HepG2 (cell line): ENCODE results near the gene CHMP5. TPM values are rescaled to one million over a fixed set of nuclear protein-coding genes. Genes with fewer than 3 reads are reported as not detected.

Experiments
- CEBPB ChIP-seq: IDR thresholded peaks from 2 replicates; pipeline ENCODE4 v1.6.1; 2011; ENCODE audit warnings: low read depth, low read length, improper control_type of control experiment, borderline replicate concordance
- HES4 ChIP-seq: sonication (generic); formaldehyde crosslinking; IDR thresholded peaks from 2 replicates; pipeline ENCODE4 v1.9.0; 2021; ENCODE audit warnings: mild to moderate bottlenecking, missing genetic modification reagents, borderline replicate concordance
- HNRNPH1 ChIP-seq: fragments of 200-400 bp; formaldehyde crosslinking; optimal IDR thresholded peaks from 2 replicates; pipeline ENCODE3; 2017; ENCODE audit warnings: mild to moderate bottlenecking, low read depth, low read length
- IKZF4 ChIP-seq: sonication (generic); formaldehyde crosslinking; IDR thresholded peaks from 2 replicates; pipeline ENCODE4 v1.5.1; 2020; ENCODE audit warnings: borderline replicate concordance, mild to moderate bottlenecking, low read depth, missing genetic modification reagents; ENCODE audit errors: not compliant biosample characterization
- MEF2D ChIP-seq: sonication (generic); formaldehyde crosslinking; IDR thresholded peaks from 2 replicates; pipeline ENCODE4 v1.5.1; 2020; ENCODE audit warnings: mild to moderate bottlenecking, missing genetic modification reagents
- PPARG ChIP-seq: conservative IDR thresholded peaks from 2 replicates; pipeline ENCODE4 v1.6.1; 2016; ENCODE audit warnings: missing biosample characterization, missing genetic modification reagents
- RNF2 ChIP-seq: fragments of 450-650 bp; conservative IDR thresholded peaks from 2 replicates; pipeline ENCODE4 v1.6.1; 2016; ENCODE audit warnings: low read depth
- SALL2 ChIP-seq: sonication (generic); formaldehyde crosslinking; IDR thresholded peaks from 2 replicates; pipeline ENCODE4 v1.8.1; 2023; ENCODE audit warnings: mild to moderate bottlenecking, missing genetic modification reagents, inconsistent platforms
- SETDB1 ChIP-seq: sonication (generic); formaldehyde crosslinking; IDR thresholded peaks from 2 replicates; pipeline ENCODE4 v1.5.1; 2020; ENCODE audit warnings: missing genetic modification reagents, mild to moderate bottlenecking, borderline replicate concordance
- SKI ChIP-seq: fragments of 450-650 bp; IDR thresholded peaks from one replicate; pipeline ENCODE4 v1.6.1; 2018; ENCODE audit warnings: mild to moderate bottlenecking; ENCODE audit not compliant: partially characterized antibody
- SMARCC2 ChIP-seq: fragments of 450-650 bp; IDR thresholded peaks from 2 replicates; pipeline ENCODE4 v1.6.1; 2017; ENCODE audit warnings: antibody characterized with exemption, mild to moderate bottlenecking
- ZBTB38 ChIP-seq: sonication (generic); formaldehyde crosslinking; IDR thresholded peaks from 2 replicates; pipeline ENCODE4 v1.5.1; 2020; ENCODE audit warnings: mild to moderate bottlenecking, missing genetic modification reagents
- ZNF121 ChIP-seq: sonication (generic); formaldehyde crosslinking; IDR thresholded peaks from 2 replicates; pipeline ENCODE4 v1.5.0; 2020; ENCODE audit warnings: mild to moderate bottlenecking, missing genetic modification reagents
- ZNF274 ChIP-seq: sonication (generic); formaldehyde crosslinking; IDR thresholded peaks from 2 replicates; pipeline ENCODE4 v1.5.1; 2020; ENCODE audit warnings: mild to moderate bottlenecking, missing genetic modification reagents
- ZNF3 ChIP-seq: IDR thresholded peaks from 2 replicates; pipeline ENCODE4 v1.7.0; 2017; ENCODE audit warnings: inconsistent platforms
- ZNF382 ChIP-seq: sonication (generic); formaldehyde crosslinking; IDR thresholded peaks from 2 replicates; pipeline ENCODE4 v1.5.0; 2020; ENCODE audit warnings: missing genetic modification reagents, mild to moderate bottlenecking, borderline replicate concordance
- ZNF567 ChIP-seq: sonication (generic); formaldehyde crosslinking; IDR thresholded peaks from 2 replicates; pipeline ENCODE4 v1.8.1; 2023; ENCODE audit warnings: mild to moderate bottlenecking, missing genetic modification reagents, borderline replicate concordance
- ZNF709 ChIP-seq: sonication (generic); formaldehyde crosslinking; IDR thresholded peaks from 2 replicates; pipeline ENCODE4 v1.5.0; 2020; ENCODE audit warnings: mild to moderate bottlenecking, missing genetic modification reagents
- ZNF761 ChIP-seq: sonication (generic); formaldehyde crosslinking; conservative IDR thresholded peaks from 2 replicates; pipeline ENCODE4 v1.4.0; 2020; ENCODE audit warnings: mild to moderate bottlenecking, missing genetic modification reagents
- ZNF776 ChIP-seq: sonication (generic); formaldehyde crosslinking; IDR thresholded peaks from 2 replicates; pipeline ENCODE4 v1.4.0; 2020; ENCODE audit warnings: mild to moderate bottlenecking, missing genetic modification reagents
- polyA plus RNA-seq, 8 experiments: library from polyadenylated mRNA; depleted of rRNA in 3 of 8; stranded (reverse) in 7 of 8; unstranded in 1 of 8; fragments of >200 nt; fragmentation: Illumina TruSeq in 4 of 8; extraction: Trizol in 4 of 8; gene quantifications; 2 replicates each; pipeline versions ENCODE4 v1.2.1 to v1.2.3, GENCODE V29; 2011 to 2016; ENCODE audit warnings: low read depth in 4 of 8, missing spikeins in 1 of 8, mixed read lengths in 1 of 8; ENCODE audit not compliant: insufficient read depth in 1 of 8
- total RNA-seq, 5 experiments: library from RNA; depleted of rRNA; stranded (reverse); fragments of >200 nt; fragmentation: Illumina TruSeq; extraction: Trizol; gene quantifications; 2 replicates each; pipeline ENCODE4 v1.2.3, GENCODE V29; 2016; ENCODE audit warnings: low read depth in 1 of 5
- TF ChIP-seq, protein P1 (sequence below): sonication (generic); formaldehyde crosslinking; IDR thresholded peaks from 2 replicates; pipeline ENCODE4 v1.8.0; 2023; ENCODE audit warnings: mild to moderate bottlenecking, missing genetic modification reagents
- TF ChIP-seq, protein P2 (sequence below): IDR thresholded peaks from 2 replicates; pipeline ENCODE4 v1.6.1; 2012; ENCODE audit warnings: low read depth, low read length, improper control_type of control experiment
- TF ChIP-seq, protein P3 (sequence below): sonication (generic); formaldehyde crosslinking; IDR thresholded peaks from 2 replicates; pipeline ENCODE4 v1.5.0; 2020; ENCODE audit warnings: mild to moderate bottlenecking, missing genetic modification reagents, borderline replicate concordance
- TF ChIP-seq, protein P4 (sequence below): sonication (generic); formaldehyde crosslinking; IDR thresholded peaks from 2 replicates; pipeline ENCODE4 v1.8.1; 2023; ENCODE audit warnings: missing genetic modification reagents, mild to moderate bottlenecking, borderline replicate concordance
- TF ChIP-seq, protein P5 (sequence below): sonication (generic); formaldehyde crosslinking; IDR thresholded peaks from 2 replicates; pipeline ENCODE4 v1.5.0; 2020; ENCODE audit warnings: missing genetic modification reagents

Gene CHMP5
- total and polyA plus RNA-seq, 2 of the 13 experiments (the other 11 are each of a cell fraction or from before 2014, with no cell fraction given) = 46.0 to 57.3 TPM

DNA sequence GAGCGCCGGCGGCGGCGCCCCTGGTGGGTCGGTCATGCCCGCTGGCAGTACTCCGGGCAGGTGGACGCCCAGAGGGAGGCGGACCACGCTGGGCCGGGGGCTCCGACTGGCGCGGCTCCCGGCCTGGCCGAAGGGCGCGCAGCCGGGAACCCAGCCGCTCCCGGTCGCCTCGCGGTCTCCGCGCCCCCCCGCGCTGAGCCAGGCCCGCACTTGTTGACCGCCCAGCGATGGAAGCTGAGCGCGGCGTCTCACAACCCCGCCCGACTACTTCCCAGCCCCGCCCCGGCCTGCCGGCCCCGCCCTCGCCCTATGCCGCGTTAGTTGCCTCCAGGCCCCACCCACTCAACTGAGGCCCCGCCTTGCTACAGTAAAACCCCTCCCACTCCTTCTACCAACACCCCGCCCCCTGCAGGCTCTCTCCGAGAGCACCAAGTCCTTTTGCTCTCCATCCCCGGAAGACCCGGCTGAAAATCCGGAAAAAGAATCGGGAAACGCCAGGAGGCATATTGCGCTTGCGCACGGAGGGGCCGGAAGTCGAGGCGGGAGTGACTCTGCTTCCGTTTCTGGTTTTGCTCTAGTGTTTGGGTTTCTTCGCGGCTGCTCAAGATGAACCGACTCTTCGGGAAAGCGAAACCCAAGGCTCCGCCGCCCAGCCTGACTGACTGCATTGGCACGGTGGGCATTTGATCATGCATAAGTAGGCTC is at the start of gene CHMP5, which contains the start of gene BAG1 (continued):
- TF ChIP-seq, protein P1, sequence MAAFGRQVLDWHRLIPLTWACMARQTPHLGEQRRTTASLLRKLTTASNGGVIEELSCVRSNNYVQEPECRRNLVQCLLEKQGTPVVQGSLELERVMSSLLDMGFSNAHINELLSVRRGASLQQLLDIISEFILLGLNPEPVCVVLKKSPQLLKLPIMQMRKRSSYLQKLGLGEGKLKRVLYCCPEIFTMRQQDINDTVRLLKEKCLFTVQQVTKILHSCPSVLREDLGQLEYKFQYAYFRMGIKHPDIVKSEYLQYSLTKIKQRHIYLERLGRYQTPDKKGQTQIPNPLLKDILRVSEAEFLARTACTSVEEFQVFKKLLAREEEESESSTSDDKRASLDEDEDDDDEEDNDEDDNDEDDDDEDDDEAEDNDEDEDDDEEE (CRISPR knock-in tag) = no peak
- TF ChIP-seq, protein P2, sequence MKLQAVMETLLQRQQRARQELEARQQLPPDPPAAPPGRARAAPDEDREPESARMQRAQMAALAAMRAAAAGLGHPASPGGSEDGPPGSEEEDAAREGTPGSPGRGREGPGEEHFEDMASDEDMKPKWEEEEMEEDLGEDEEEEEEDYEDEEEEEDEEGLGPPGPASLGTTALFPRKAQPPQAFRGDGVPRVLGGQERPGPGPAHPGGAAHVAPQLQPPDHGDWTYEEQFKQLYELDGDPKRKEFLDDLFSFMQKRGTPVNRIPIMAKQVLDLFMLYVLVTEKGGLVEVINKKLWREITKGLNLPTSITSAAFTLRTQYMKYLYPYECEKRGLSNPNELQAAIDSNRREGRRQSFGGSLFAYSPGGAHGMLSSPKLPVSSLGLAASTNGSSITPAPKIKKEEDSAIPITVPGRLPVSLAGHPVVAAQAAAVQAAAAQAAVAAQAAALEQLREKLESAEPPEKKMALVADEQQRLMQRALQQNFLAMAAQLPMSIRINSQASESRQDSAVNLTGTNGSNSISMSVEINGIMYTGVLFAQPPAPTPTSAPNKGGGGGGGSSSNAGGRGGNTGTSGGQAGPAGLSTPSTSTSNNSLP = no peak
- TF ChIP-seq SMARCC2 = no peak
- TF ChIP-seq, protein P3, sequence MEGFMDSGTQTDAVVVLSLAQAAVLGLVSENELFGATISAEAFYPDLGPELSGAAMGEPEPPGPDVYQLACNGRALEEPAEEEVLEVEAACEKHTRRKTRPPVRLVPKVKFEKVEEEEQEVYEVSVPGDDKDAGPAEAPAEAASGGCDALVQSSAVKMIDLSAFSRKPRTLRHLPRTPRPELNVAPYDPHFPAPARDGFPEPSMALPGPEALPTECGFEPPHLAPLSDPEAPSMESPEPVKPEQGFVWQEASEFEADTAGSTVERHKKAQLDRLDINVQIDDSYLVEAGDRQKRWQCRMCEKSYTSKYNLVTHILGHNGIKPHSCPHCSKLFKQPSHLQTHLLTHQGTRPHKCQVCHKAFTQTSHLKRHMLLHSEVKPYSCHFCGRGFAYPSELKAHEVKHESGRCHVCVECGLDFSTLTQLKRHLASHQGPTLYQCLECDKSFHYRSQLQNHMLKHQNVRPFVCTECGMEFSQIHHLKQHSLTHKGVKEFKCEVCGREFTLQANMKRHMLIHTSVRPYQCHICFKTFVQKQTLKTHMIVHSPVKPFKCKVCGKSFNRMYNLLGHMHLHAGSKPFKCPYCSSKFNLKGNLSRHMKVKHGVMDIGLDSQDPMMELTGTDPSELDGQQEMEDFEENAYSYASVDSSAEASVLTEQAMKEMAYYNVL (CRISPR knock-in tag) = no peak
- TF ChIP-seq IKZF4 (CRISPR knock-in tag) = no peak
- no peak for TF ChIP-seq ZNF382 (CRISPR knock-in tag)
- TF ChIP-seq ZNF709 (CRISPR knock-in tag) = 0 out of 2 replicates have a peak, but pooled peaks have one; percentile 43
- TF ChIP-seq CEBPB = no peak
- no peak; the same call in 1 of the 2 replicates for TF ChIP-seq ZNF776 (CRISPR knock-in tag)
- TF ChIP-seq, protein P4, sequence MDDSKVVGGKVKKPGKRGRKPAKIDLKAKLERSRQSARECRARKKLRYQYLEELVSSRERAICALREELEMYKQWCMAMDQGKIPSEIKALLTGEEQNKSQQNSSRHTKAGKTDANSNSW (CRISPR knock-in tag) = no peak; the same call in 1 of the 2 replicates
- no peak; the same call in 1 of the 2 replicates for TF ChIP-seq MEF2D (CRISPR knock-in tag)
- TF ChIP-seq ZNF567 = 0 out of 2 replicates have a peak, but pooled peaks have one; percentile 30
- TF ChIP-seq, protein P5, sequence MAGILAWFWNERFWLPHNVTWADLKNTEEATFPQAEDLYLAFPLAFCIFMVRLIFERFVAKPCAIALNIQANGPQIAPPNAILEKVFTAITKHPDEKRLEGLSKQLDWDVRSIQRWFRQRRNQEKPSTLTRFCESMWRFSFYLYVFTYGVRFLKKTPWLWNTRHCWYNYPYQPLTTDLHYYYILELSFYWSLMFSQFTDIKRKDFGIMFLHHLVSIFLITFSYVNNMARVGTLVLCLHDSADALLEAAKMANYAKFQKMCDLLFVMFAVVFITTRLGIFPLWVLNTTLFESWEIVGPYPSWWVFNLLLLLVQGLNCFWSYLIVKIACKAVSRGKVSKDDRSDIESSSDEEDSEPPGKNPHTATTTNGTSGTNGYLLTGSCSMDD (CRISPR knock-in tag) = no peak
- no peak for TF ChIP-seq ZBTB38 (CRISPR knock-in tag)
- TF ChIP-seq ZNF274 (CRISPR knock-in tag) = 0 out of 2 replicates have a peak, but pooled peaks have one; percentile 35
- no peak for TF ChIP-seq PPARG (CRISPR knock-in tag)
- no peak for TF ChIP-seq ZNF121
- TF ChIP-seq ZNF761 (CRISPR knock-in tag) = no peak
- TF ChIP-seq HES4 (CRISPR knock-in tag) = peak; percentile 80
- TF ChIP-seq SETDB1 (CRISPR knock-in tag) = no peak
- TF ChIP-seq SKI = no peak
- TF ChIP-seq RNF2 = no peak
- peak; percentile 73 for TF ChIP-seq SALL2 (CRISPR knock-in tag)
- no peak for TF ChIP-seq ZNF3 (CRISPR knock-in tag)
- no peak for TF ChIP-seq HNRNPH1
